Activated CD4-positive, alpha-beta T cell treated with anti-CD3 and anti-CD28 coated beads for 1 hour (primary cell): ENCODE results near the gene CD19.

Source experiments
- DNase-seq: peaks from one replicate; pipeline ENCODE4 v3.0.0-alpha.2; 2020

The CD19 gene

DNA sequence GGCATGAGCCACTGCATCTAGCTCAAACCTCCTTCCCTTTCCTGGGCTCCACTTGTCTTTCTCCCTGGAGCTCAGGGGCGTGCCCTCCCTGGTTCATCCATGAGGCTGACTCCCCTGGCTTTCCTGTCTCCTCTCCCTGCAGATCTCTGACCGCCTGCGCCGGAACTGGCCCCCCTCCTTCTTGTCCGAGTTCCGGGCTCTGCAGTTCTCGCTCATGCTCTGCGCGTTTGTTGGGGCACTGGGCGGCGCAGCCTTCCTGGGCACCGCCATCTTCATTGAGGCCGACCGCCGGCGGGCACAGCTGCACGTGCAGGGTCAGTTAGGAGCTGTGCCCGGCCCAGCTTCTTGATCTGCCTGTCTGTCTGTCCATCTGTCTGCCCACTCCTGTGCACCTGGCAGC is 51.9 kb downstream of the CD19 start:
- no peak for DNase-seq

DNA sequence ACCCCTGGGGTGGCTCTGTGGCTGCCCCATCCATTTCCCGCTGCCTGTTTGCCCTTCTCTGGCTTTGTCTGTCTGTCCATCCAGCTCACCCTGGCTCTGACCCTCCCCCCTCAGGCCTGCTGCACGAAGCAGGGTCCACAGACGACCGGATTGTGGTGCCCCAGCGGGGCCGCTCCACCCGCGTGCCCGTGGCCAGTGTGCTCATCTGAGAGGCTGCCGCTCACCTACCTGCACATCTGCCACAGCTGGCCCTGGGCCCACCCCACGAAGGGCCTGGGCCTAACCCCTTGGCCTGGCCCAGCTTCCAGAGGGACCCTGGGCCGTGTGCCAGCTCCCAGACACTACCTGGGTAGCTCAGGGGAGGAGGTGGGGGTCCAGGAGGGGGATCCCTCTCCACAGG is 52.3 kb downstream of the CD19 start:
- DNase-seq = no peak

DNA sequence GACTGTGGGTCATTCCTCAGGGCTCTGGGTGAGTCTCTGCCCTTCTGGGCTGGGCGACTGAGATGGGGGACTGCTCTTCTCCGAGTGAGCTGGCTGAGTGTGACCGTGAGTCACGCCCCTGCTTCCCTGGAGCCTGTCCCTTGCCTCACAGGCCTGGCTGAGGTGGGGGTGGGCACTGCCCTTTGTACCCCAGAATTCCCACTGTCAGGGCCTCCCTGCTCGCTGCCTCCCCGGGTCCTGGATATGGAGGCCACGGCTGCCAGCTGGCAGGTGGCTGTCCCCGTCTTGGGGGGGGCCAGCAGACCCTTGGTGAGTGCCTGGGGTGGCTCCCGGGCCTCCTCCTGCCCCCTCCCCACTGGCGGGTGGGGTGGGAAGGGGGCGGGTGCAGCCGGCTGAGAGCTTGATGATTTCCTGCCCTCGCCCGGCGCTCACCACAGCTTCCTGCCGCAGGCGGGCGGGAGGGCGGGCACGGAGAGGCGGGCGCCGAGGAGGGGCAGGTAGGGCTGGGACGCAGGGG is 52.9 kb downstream of the CD19 start, which contains the start of gene LAT:
LAT (plus strand) TSS at position 434 of the 517 bp plus-strand sequence. CDS start 366 bp downstream, outside the sequence.
- peak; percentile 70 for DNase-seq

DNA sequence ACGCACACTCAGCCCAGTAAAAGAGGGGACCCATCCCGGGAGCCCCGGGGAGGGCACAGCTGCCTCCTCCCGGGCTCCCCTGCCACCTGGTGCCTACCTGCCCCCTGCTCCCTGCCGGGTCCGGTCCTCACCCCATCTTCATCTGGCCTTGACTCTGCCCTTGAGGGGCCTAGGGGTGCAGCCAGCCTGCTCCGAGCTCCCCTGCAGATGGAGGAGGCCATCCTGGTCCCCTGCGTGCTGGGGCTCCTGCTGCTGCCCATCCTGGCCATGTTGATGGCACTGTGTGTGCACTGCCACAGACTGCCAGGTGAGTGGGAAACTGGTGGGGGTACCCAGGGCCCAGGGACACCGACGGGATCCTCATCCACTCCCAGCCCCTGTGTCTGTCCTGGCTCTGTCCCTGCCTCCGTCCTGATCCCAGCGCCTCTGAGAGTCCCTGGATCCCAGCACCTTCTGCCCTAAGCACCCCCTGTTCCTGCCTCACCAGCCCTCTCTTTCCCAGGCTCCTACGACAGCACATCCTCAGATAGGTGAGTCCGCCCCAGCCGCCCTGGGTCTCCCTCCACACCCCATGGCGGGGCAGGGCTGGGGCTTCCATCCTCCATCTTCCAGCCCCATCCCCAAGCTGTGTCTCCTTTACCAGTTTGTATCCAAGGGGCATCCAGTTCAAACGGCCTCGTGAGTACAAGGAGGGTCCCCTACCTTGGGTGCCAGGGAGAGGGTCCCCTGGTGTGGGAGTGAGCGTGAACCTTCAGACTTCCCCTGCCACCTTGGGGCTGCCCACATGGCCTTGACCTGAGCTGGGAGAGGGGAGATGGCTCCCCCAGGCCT is 53.7 kb downstream of the CD19 start:
- no peak for DNase-seq

DNA sequence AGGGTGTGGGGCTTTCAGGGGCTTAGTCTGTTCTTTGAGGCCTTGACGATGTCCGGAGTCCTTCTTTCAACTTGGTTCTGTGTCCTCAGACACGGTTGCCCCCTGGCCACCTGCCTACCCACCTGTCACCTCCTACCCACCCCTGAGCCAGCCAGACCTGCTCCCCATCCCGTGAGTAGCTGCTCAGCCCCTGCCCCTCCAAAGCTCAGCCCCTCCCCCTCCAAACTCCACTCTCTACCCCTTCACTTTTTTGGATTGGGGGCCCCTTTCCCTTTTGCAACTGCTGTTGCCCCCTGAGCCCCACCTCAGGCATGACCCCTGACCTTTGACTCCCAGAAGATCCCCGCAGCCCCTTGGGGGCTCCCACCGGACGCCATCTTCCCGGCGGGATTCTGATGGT is 54.3 kb downstream of the CD19 start:
- DNase-seq = no peak

DNA sequence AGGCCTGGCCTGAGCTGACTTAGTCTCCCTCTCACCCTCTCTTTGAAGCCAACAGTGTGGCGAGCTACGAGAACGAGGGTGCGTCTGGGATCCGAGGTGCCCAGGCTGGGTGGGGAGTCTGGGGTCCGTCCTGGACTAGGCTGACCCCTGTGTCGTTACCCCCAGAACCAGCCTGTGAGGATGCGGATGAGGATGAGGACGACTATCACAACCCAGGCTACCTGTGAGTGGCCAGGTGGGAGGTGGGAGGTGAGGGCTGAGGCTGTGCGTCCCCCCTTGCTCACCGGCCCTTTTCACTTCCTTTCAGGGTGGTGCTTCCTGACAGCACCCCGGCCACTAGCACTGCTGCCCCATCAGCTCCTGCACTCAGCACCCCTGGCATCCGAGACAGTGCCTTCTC is 54.7 kb downstream of the CD19 start:
- no peak for DNase-seq

DNA sequence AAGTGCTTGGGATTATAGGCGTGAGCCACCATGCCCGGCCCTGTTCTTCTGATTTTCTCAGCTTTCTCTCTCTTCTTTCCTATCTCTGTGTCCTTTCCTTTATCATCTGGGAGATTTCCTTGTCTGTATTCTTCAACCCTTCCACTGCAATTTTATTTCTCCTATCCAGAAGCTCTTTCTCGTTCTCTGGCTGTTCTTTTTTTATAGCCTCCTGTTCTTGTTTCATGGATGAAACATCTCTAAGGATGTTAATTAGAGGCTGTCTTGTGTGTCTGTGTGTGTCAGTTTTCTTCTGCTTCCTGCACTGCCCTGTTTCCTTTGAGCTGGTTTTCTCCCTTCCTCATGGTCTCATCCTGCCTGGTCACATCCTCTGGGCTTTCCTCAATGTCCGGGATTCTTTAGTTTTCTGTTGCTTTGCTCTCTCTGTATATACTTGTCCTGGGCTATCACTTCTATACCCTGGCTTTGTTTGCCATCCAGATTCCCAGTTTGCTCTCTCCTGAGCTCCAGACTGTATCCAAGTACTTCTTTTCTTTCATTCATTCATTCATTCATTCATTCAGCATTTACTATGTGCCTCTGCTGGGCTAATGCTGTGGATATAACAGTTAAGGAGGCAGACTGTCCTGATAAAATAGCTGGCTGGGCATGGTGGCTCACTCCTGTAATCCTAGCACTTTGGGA is 55.5 kb downstream of the CD19 start:
- no peak for DNase-seq
